Endothelial cell of umbilical vein (primary cell): ENCODE results near the gene SCO2.

ENCODE experiments used
- EZH2 ChIP-seq: IDR thresholded peaks from 2 replicates; pipeline ENCODE4 v1.6.1; 2012; ENCODE audit warnings: borderline replicate concordance, low read depth, mild to moderate bottlenecking, moderate library complexity, low read length, inconsistent platforms; ENCODE audit not compliant: severe bottlenecking
- FOS ChIP-seq: IDR thresholded peaks from 2 replicates; pipeline ENCODE4 v1.6.1; 2011; ENCODE audit warnings: mild to moderate bottlenecking, low read length, moderate library complexity, borderline replicate concordance; ENCODE audit not compliant: insufficient read depth
- GATA2 ChIP-seq: IDR thresholded peaks from 2 replicates; pipeline ENCODE4 v1.7.0; 2011; ENCODE audit warnings: low read depth, mild to moderate bottlenecking, moderate library complexity, mixed read lengths, low read length; ENCODE audit not compliant: insufficient read length, insufficient read depth
- JUN ChIP-seq: IDR thresholded peaks from 2 replicates; pipeline ENCODE4 v1.6.1; 2011; ENCODE audit warnings: borderline replicate concordance, low read depth; ENCODE audit not compliant: insufficient read length, insufficient read depth
- MYC ChIP-seq: IDR thresholded peaks from one replicate; pipeline ENCODE4 v1.6.1; 2011; ENCODE audit warnings: mild to moderate bottlenecking, low read depth, low read length
- POLR2A ChIP-seq: IDR thresholded peaks from 2 replicates; pipeline ENCODE4 v1.6.1; 2012; ENCODE audit warnings: low read depth, mild to moderate bottlenecking, control low read depth, low read length
- POLR2AphosphoS5 ChIP-seq: IDR thresholded peaks from 2 replicates; pipeline ENCODE4 v1.6.1; 2012; ENCODE audit warnings: low read depth, mild to moderate bottlenecking, control low read depth, low read length, moderate library complexity; ENCODE audit not compliant: insufficient read depth
- TF ChIP-seq, protein P1 (sequence below), 2 donors: IDR thresholded peaks; 1 replicate in 1 of 2; 2 replicates in 1 of 2; pipeline ENCODE4 v1.5.1; 2011; ENCODE audit warnings: low read length in 2 of 2, mild to moderate bottlenecking in 2 of 2, moderate library complexity in 2 of 2, control low read depth in 1 of 2, inconsistent platforms in 1 of 2, low read depth in 1 of 2; ENCODE audit not compliant: insufficient read depth in 1 of 2; ENCODE audit errors: extremely low read depth in 1 of 2
- TF ChIP-seq, protein P2 (sequence below): IDR thresholded peaks from 2 replicates; pipeline ENCODE4 v1.6.1; 2011; ENCODE audit not compliant: insufficient read depth, insufficient read length

GRCh38 chr22:50526108-50526833 is 873 bp upstream of the SCO2 start:
- TF ChIP-seq POLR2AphosphoS5 = peak; percentile 81
- TF ChIP-seq, protein P1, sequence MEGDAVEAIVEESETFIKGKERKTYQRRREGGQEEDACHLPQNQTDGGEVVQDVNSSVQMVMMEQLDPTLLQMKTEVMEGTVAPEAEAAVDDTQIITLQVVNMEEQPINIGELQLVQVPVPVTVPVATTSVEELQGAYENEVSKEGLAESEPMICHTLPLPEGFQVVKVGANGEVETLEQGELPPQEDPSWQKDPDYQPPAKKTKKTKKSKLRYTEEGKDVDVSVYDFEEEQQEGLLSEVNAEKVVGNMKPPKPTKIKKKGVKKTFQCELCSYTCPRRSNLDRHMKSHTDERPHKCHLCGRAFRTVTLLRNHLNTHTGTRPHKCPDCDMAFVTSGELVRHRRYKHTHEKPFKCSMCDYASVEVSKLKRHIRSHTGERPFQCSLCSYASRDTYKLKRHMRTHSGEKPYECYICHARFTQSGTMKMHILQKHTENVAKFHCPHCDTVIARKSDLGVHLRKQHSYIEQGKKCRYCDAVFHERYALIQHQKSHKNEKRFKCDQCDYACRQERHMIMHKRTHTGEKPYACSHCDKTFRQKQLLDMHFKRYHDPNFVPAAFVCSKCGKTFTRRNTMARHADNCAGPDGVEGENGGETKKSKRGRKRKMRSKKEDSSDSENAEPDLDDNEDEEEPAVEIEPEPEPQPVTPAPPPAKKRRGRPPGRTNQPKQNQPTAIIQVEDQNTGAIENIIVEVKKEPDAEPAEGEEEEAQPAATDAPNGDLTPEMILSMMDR (IDR thresholded peaks at IDR 0.05; ENCODE audit: extremely low read depth in 1 of 2, insufficient read depth in 1 of 2, low read depth in 1 of 2, low read length in 2 of 2) = peak; percentile 56 to 67
- TF ChIP-seq, protein P2, sequence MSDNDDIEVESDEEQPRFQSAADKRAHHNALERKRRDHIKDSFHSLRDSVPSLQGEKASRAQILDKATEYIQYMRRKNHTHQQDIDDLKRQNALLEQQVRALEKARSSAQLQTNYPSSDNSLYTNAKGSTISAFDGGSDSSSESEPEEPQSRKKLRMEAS = no peak
- peak; percentile 50 for TF ChIP-seq POLR2A
- TF ChIP-seq MYC = no peak
- no peak for TF ChIP-seq GATA2
- no peak for TF ChIP-seq EZH2
- no peak for TF ChIP-seq JUN
- no peak for TF ChIP-seq FOS
